HepG2 (cell line): Measurements from ENCODE around the gene SYT1. TPM values are rescaled to one million over a fixed set of nuclear protein-coding genes. Genes with fewer than 3 reads are reported as not detected.
"Not testable (repeated sequence)": the region's sequence is repeated elsewhere in the genome, so short reads cannot be mapped to it uniquely, and the experiment has no call there.

Experiments
- ATAC-seq: fragments of 200-7000 bp; cut with Tn5 transposase; 3 replicates; pipeline ENCODE4 v1.9.1; 2020; ENCODE audit warnings: mild to moderate bottlenecking, moderate library complexity
- BruUV-seq: library from RNA; stranded (reverse); fragments of 400-500 nt; replicated peaks from 2 replicates; lab custom pipeline; 2021; lab: Mats Ljungman, UMichigan
- CTCF ChIA-PET: fragments of 300-600 bp; formaldehyde crosslinking; extraction: SDS; loops from one replicate; lab custom pipeline; 2021; ENCODE audit warnings: low total read pairs, inconsistent platforms, low intra/inter-chr PET ratio; lab: Yijun Ruan, JAX
- POLR2A ChIA-PET: fragments of 350-600 bp; sonication (Branson Sonifier 250); formaldehyde crosslinking; loops from one replicate; lab custom pipeline; 2020; ENCODE audit warnings: antibody characterized with exemption, inconsistent platforms; lab: Yijun Ruan, JAX
- DNase-seq: peaks from one replicate; pipeline ENCODE4 v3.0.0-alpha.2; 2015; ENCODE audit warnings: low spot score
- FAIRE-seq: peaks from 3 replicates; lab custom pipeline; 2011; peaks lifted over from hg19 to GRCh38; lab: Jason Lieb, UNC
- H2AFZ ChIP-seq: one replicate; pipeline ENCODE4 v1.6.1; 2011; ENCODE audit warnings: low read length, inconsistent platforms
- H3K27ac ChIP-seq: fragments of 300-600 bp; 3 replicates; pipeline ENCODE4 v1.8.0; 2011; ENCODE audit warnings: mixed run types, mild to moderate bottlenecking, mixed read lengths, low read length, inconsistent platforms; ENCODE audit not compliant: insufficient read depth; ENCODE audit errors: extremely low read length
- H3K27me3 ChIP-seq, 2 experiments: fragments of 200-600 bp in 1 of 2; 2 replicates in 1 of 2; 3 replicates in 1 of 2; pipeline versions ENCODE4 v1.6.0 to v1.8.0; 2011; ENCODE audit warnings: low read length in 2 of 2, mild to moderate bottlenecking in 2 of 2, moderate library complexity in 2 of 2, inconsistent platforms in 1 of 2; ENCODE audit not compliant: insufficient read depth in 2 of 2, control insufficient read depth in 1 of 2
- H3K36me3 ChIP-seq, 2 experiments: fragments of 200-600 bp in 1 of 2; replicated peaks in 1 of 2; 2 replicates in 1 of 2; 3 replicates in 1 of 2; pipeline versions ENCODE4 v1.5.1 to v1.8.0; 2011; ENCODE audit warnings: low read length in 2 of 2, inconsistent platforms in 1 of 2; ENCODE audit not compliant: insufficient read depth in 2 of 2, control insufficient read depth in 1 of 2
- H3K4me1 ChIP-seq: 2 replicates; pipeline ENCODE4 v1.5.1; 2012; ENCODE audit warnings: low read length, inconsistent platforms; ENCODE audit not compliant: insufficient read depth
- H3K4me2 ChIP-seq: 2 replicates; pipeline ENCODE4 v1.6.0; 2011; ENCODE audit warnings: low read depth, low read length, inconsistent platforms
- H3K4me3 ChIP-seq, 3 experiments: fragments of 200-600 bp in 1 of 3; sonication (generic), shearing (Covaris generic) in 1 of 3; replicated peaks in 1 of 3; 2 replicates each; pipeline ENCODE4 v1.5.1; 2011 to 2016; ENCODE audit warnings: low read length in 3 of 3, inconsistent platforms in 2 of 3, low read depth in 2 of 3, mild to moderate bottlenecking in 2 of 3, control low read depth in 1 of 3, mixed read lengths in 1 of 3; ENCODE audit not compliant: insufficient read depth in 1 of 3
- H3K79me2 ChIP-seq: one replicate; pipeline ENCODE4 v1.6.1; 2011; ENCODE audit warnings: low read length, inconsistent platforms; ENCODE audit not compliant: insufficient read depth
- H3K9ac ChIP-seq: 2 replicates; pipeline ENCODE4 v1.6.0; 2011; ENCODE audit warnings: mild to moderate bottlenecking, low read depth, low read length, inconsistent platforms; ENCODE audit not compliant: insufficient read depth
- H3K9me3 ChIP-seq: 2 replicates; pipeline ENCODE4 v1.5.1; 2012; ENCODE audit warnings: mild to moderate bottlenecking, low read length
- H4K20me1 ChIP-seq: 2 replicates; pipeline ENCODE4 v1.6.0; 2011; ENCODE audit warnings: inconsistent platforms, mild to moderate bottlenecking, low read length, moderate library complexity; ENCODE audit not compliant: insufficient read depth
- FOXA1 ChIP-seq, 2 experiments: fragments of 450-650 bp in 1 of 2; sonication (generic) in 1 of 2; formaldehyde crosslinking in 1 of 2; IDR thresholded peaks; 2 replicates each; pipeline versions ENCODE4 v1.4.0 to v1.6.1; 2016 to 2020; ENCODE audit warnings: missing genetic modification reagents in 1 of 2
- FOXA3 ChIP-seq: IDR thresholded peaks from 2 replicates; pipeline ENCODE4 v1.6.1; 2016; ENCODE audit warnings: missing genetic modification reagents, missing compliant biosample characterization
- HOXA3 ChIP-seq: sonication (generic); formaldehyde crosslinking; IDR thresholded peaks from 2 replicates; pipeline ENCODE4 v1.5.0; 2020; ENCODE audit warnings: missing genetic modification reagents
- WGBS: methylation state at CpG from one replicate; pipeline ENCODE4 v1.1.6; 2017; ENCODE audit warnings: low lambda C conversion rate; 5-methylcytosine and 5-hydroxymethylcytosine counted together
- in situ Hi-C: cut with HindIII; loops from 2 replicates; pipeline ENCODE4 v1.10.0; 2017; ENCODE audit warnings: low pct_unique_long_range_greater_than_20kb; ENCODE audit not compliant: extremely low pct_ligation_motif_present
- intact Hi-C: fragments of 100-400 bp; cut with micrococcal nuclease; formaldehyde crosslinking; loops from one replicate; pipeline ENCODE4 v1.10.0; 2022; ENCODE audit not compliant: unreplicated experiment
- polyA plus RNA-seq, 8 experiments: library from polyadenylated mRNA; depleted of rRNA in 3 of 8; stranded (reverse) in 7 of 8; unstranded in 1 of 8; fragments of >200 nt; fragmentation: Illumina TruSeq in 4 of 8; extraction: Trizol in 4 of 8; gene quantifications; 2 replicates each; pipeline versions ENCODE4 v1.2.1 to v1.2.3, GENCODE V29; 2011 to 2016; ENCODE audit warnings: low read depth in 4 of 8, missing spikeins in 1 of 8, mixed read lengths in 1 of 8; ENCODE audit not compliant: insufficient read depth in 1 of 8
- total RNA-seq, 5 experiments: library from RNA; depleted of rRNA; stranded (reverse); fragments of >200 nt; fragmentation: Illumina TruSeq; extraction: Trizol; gene quantifications; 2 replicates each; pipeline ENCODE4 v1.2.3, GENCODE V29; 2016; ENCODE audit warnings: low read depth in 1 of 5
- TF ChIP-seq, protein P1 (sequence below): sonication (generic); formaldehyde crosslinking; IDR thresholded peaks from 2 replicates; pipeline ENCODE4 v1.4.0; 2020; ENCODE audit warnings: missing genetic modification reagents
- TF ChIP-seq, protein P2 (sequence below): sonication (generic); formaldehyde crosslinking; IDR thresholded peaks from 2 replicates; pipeline ENCODE4 v1.4.0; 2020; ENCODE audit warnings: missing genetic modification reagents, borderline replicate concordance
- TF ChIP-seq, protein P3 (sequence below): IDR thresholded peaks from 2 replicates; pipeline ENCODE4 v1.6.1; 2016; ENCODE audit warnings: mild to moderate bottlenecking
- TF ChIP-seq, protein P4 (sequence below): IDR thresholded peaks from 2 replicates; pipeline ENCODE4 v1.4.0; 2020; ENCODE audit warnings: mild to moderate bottlenecking, missing genetic modification reagents

SYT1 gene
- total and polyA plus RNA-seq, 2 of the 13 experiments (the other 11 are each of a cell fraction or from before 2014, with no cell fraction given), result not detected

DNA sequence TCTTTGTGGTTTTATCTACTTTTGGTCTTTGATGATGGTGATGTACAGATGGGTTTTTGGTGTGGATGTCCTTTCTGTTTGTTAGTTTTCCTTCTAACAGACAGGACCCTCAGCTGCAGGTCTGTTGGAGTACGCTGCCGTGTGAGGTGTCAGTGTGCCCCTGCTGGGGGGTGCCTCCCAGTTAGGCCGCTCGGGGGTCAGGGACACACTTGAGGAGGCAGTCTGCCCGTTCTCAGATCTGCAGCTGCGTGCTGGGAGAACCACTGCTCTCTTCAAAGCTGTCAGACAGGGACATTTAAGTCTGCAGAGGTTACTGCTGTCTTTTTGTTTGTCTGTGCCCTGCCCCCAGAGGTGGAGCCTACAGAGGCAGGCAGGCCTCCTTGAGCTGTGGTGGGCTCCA lies 180.2 kb downstream of the SYT1 start:
- WGBS, result 0% methylated on average over 3 of the region's 6 CpGs
- H3K36me3 ChIP-seq, in situ Hi-C loops, BruUV-seq, H3K27ac ChIP-seq, H3K9me3 ChIP-seq, H3K79me2 ChIP-seq, POLR2A ChIA-PET, CTCF ChIA-PET, H2AFZ ChIP-seq, H3K27me3 ChIP-seq, H3K4me3 ChIP-seq, H3K4me1 ChIP-seq, H3K9ac ChIP-seq, H4K20me1 ChIP-seq, DNase-seq, ATAC-seq, intact Hi-C loops, H3K4me2 ChIP-seq, FAIRE-seq: not testable (repeated sequence)

DNA sequence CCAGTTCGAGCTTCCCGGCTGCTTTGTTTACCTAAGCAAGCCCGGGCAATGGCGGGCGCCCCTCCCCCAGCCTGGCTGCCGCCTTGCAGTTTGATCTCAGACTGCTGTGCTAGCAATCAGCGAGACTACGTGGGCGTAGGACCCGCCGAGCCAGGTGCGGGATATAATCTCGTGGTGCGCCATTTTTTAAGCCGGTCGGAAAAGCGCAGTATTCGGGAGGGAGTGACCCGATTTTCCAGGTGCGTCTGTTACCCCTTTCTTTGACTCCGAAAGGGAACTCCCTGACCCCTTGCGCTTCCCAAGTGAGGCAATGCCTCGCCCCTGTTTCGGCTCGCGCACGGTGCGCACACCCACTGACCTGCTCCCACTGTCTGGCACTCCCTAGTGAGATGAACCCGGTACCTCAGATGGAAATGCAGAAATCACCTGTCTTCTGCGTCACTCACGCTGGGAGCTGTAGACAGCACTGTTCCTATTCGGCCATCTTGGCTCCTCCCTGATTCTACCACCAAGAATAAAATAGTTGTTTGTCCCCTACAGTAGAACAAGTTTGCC lies 180.7 kb downstream of the SYT1 start:
- 86% methylated on average over 17 of the region's 32 CpGs for WGBS
- H3K79me2 ChIP-seq; H3K4me3 ChIP-seq; H3K9ac ChIP-seq; BruUV-seq; H3K27me3 ChIP-seq; H3K27ac ChIP-seq; DNase-seq; ATAC-seq; CTCF ChIA-PET; POLR2A ChIA-PET; FAIRE-seq; H4K20me1 ChIP-seq; H2AFZ ChIP-seq; H3K4me1 ChIP-seq; H3K36me3 ChIP-seq; H3K9me3 ChIP-seq; intact Hi-C loops; in situ Hi-C loops; TF ChIP-seq FOXA1 (IDR thresholded peaks at IDR 0.05): not testable (repeated sequence)
- H3K4me2 ChIP-seq, result peak overlapping the region; percentile 23; the same call in 1 of the 2 replicates
- TF ChIP-seq, protein P1, sequence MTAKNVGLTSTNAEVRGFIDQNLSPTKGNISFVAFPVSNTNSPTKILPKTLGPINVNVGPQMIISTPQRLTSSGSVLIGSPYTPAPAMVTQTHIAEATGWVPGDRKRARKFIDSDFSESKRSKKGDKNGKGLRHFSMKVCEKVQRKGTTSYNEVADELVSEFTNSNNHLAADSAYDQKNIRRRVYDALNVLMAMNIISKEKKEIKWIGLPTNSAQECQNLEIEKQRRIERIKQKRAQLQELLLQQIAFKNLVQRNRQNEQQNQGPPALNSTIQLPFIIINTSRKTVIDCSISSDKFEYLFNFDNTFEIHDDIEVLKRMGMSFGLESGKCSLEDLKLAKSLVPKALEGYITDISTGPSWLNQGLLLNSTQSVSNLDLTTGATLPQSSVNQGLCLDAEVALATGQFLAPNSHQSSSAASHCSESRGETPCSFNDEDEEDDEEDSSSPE (CRISPR knock-in tag), result 0 out of 2 replicates have a peak, but pooled peaks have one; percentile 24
- TF ChIP-seq, protein P2, sequence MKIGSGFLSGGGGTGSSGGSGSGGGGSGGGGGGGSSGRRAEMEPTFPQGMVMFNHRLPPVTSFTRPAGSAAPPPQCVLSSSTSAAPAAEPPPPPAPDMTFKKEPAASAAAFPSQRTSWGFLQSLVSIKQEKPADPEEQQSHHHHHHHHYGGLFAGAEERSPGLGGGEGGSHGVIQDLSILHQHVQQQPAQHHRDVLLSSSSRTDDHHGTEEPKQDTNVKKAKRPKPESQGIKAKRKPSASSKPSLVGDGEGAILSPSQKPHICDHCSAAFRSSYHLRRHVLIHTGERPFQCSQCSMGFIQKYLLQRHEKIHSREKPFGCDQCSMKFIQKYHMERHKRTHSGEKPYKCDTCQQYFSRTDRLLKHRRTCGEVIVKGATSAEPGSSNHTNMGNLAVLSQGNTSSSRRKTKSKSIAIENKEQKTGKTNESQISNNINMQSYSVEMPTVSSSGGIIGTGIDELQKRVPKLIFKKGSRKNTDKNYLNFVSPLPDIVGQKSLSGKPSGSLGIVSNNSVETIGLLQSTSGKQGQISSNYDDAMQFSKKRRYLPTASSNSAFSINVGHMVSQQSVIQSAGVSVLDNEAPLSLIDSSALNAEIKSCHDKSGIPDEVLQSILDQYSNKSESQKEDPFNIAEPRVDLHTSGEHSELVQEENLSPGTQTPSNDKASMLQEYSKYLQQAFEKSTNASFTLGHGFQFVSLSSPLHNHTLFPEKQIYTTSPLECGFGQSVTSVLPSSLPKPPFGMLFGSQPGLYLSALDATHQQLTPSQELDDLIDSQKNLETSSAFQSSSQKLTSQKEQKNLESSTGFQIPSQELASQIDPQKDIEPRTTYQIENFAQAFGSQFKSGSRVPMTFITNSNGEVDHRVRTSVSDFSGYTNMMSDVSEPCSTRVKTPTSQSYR (CRISPR knock-in tag), result peak; percentile 92
- TF ChIP-seq HOXA3 (CRISPR knock-in tag), result 0 out of 2 replicates have a peak, but pooled peaks have one; percentile 43
- peak; percentile 76 for TF ChIP-seq FOXA1 (CRISPR knock-in tag; IDR thresholded peaks at IDR 0.05)
- TF ChIP-seq, protein P3, sequence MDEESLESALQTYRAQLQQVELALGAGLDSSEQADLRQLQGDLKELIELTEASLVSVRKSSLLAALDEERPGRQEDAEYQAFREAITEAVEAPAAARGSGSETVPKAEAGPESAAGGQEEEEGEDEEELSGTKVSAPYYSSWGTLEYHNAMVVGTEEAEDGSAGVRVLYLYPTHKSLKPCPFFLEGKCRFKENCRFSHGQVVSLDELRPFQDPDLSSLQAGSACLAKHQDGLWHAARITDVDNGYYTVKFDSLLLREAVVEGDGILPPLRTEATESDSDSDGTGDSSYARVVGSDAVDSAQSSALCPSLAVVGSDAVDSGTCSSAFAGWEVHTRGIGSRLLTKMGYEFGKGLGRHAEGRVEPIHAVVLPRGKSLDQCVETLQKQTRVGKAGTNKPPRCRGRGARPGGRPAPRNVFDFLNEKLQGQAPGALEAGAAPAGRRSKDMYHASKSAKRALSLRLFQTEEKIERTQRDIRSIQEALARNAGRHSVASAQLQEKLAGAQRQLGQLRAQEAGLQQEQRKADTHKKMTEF (CRISPR knock-in tag), result peak; percentile 33; the same call in 1 of the 2 replicates
- TF ChIP-seq FOXA3 (CRISPR knock-in tag), result peak; percentile 55
- TF ChIP-seq, protein P4, sequence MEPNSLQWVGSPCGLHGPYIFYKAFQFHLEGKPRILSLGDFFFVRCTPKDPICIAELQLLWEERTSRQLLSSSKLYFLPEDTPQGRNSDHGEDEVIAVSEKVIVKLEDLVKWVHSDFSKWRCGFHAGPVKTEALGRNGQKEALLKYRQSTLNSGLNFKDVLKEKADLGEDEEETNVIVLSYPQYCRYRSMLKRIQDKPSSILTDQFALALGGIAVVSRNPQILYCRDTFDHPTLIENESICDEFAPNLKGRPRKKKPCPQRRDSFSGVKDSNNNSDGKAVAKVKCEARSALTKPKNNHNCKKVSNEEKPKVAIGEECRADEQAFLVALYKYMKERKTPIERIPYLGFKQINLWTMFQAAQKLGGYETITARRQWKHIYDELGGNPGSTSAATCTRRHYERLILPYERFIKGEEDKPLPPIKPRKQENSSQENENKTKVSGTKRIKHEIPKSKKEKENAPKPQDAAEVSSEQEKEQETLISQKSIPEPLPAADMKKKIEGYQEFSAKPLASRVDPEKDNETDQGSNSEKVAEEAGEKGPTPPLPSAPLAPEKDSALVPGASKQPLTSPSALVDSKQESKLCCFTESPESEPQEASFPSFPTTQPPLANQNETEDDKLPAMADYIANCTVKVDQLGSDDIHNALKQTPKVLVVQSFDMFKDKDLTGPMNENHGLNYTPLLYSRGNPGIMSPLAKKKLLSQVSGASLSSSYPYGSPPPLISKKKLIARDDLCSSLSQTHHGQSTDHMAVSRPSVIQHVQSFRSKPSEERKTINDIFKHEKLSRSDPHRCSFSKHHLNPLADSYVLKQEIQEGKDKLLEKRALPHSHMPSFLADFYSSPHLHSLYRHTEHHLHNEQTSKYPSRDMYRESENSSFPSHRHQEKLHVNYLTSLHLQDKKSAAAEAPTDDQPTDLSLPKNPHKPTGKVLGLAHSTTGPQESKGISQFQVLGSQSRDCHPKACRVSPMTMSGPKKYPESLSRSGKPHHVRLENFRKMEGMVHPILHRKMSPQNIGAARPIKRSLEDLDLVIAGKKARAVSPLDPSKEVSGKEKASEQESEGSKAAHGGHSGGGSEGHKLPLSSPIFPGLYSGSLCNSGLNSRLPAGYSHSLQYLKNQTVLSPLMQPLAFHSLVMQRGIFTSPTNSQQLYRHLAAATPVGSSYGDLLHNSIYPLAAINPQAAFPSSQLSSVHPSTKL, result peak; percentile 38; the same call in 1 of the 2 replicates
